Stimulated activated naive CD8-positive, alpha-beta T cell treated with anti-CD3 and anti-CD28 coated beads, Interleukin-15, Interleukin-2, amounts not matched to agents 100 ng/mL and 50 ng/mL, for 24 hours (primary cell): ENCODE measurements around the gene HIGD2B.
"Not testable (repeated sequence)": the region's sequence is repeated elsewhere in the genome, so short reads cannot be mapped to it uniquely, and the experiment has no call there.

ENCODE experiments used
- H3K27ac Mint-ChIP-seq: one replicate; pipeline ENCODE4 v1.8.0; 2021; ENCODE audit warnings: mild to moderate bottlenecking, mixed read lengths
- H3K27me3 Mint-ChIP-seq: one replicate; pipeline ENCODE4 v1.8.0; 2021; ENCODE audit warnings: mixed read lengths
- H3K36me3 Mint-ChIP-seq: one replicate; pipeline ENCODE4 v1.8.0; 2021; ENCODE audit warnings: low read depth, mixed read lengths
- H3K4me1 Mint-ChIP-seq: one replicate; pipeline ENCODE4 v1.8.0; 2021; ENCODE audit warnings: low read depth, mixed read lengths
- H3K4me3 Mint-ChIP-seq: one replicate; pipeline ENCODE4 v1.8.0; 2021; ENCODE audit warnings: mild to moderate bottlenecking, mixed read lengths
- H3K9me3 Mint-ChIP-seq: one replicate; pipeline ENCODE4 v1.8.0; 2021; ENCODE audit warnings: mixed read lengths

Gene HIGD2B

GRCh38 chr15:72685925-72686794, at the start of gene HIGD2B, which contains the start of gene BBS4:
TSS of gene HIGD2B (minus strand) at chr15:72686182. CDS start at chr15:72676374, 9,808 bp downstream.
TSS of gene BBS4 (plus strand) at chr15:72686207. CDS start at chr15:72686228, 21 bp downstream.
- no peaks in the 10 kb centered on the region for H3K27me3 Mint-ChIP-seq
- H3K4me3 Mint-ChIP-seq = peak within 1 kb of the TSS; percentile 91
- H3K27ac Mint-ChIP-seq = peak within 1 kb of the TSS; percentile 97
- H3K4me1 Mint-ChIP-seq = peaks cover 16% of the 10 kb centered on the region
- no peaks in the 10 kb centered on the region for H3K9me3 Mint-ChIP-seq
- no peaks in the 10 kb centered on the region for H3K36me3 Mint-ChIP-seq

- Mint-ChIP-seq H3K4me1 (peaks cover 13% of the 10 kb centered on the region), H3K36me3 (peaks cover 51% of the 10 kb centered on the region), H3K27ac (no peak overlapping the region), H3K4me3 (no peak overlapping the region), H3K9me3 (no peaks in the 10 kb centered on the region), H3K27me3 (no peaks in the 10 kb centered on the region)
Observed at GRCh38 chr15:72735111-72735510, 49.1 kb upstream of the HIGD2B start.

DNA sequence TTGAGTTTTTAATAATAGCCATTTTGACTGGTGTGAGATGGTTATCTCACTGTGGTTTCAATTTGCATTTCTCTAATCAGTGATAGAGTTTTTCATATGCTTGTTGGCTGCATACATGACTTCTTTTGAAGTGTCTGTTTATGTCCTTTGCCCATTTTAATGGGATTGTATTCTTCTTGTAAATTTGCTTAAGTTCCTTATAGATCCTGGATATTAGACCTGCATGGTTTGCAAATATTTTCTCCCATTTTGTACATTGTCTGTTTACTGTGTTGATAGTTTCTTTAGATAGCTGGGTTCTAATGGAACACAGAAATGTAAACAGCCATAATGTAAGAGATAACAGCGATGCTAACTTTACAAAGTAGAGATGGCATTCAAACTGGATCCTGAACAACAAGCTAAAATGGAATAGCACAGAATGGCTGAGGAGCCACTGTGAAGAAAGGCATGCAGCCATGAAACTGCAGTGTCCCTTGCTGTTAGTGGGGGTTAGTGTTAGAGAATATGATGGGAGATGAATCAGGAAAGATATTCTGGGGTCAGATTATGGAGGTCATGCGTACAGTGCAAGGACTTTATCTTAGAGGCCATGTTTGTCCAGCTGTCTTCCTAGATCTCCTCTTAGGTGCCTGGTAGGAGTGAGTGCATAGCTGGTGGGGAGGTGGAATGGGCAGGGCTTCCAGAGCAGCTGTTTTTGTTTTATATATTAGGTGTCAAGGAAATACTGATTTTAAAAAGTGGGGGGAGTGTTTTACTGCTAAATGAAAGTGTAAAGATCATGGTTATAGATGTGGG, 48.2 kb upstream of the HIGD2B start:
- Mint-ChIP-seq H3K4me3 (no peak overlapping the region), H3K9me3 (no peaks in the 10 kb centered on the region), H3K36me3 (peaks cover 42% of the 10 kb centered on the region), H3K27me3 (no peaks in the 10 kb centered on the region), H3K4me1 (peaks cover 4% of the 10 kb centered on the region), H3K27ac (no peak overlapping the region)

- Mint-ChIP-seq H3K27me3 (no peaks in the 10 kb centered on the region), H3K27ac (no peak overlapping the region), H3K4me3 (no peak overlapping the region), H3K9me3 (no peaks in the 10 kb centered on the region), H3K36me3 (peaks cover 30% of the 10 kb centered on the region), H3K4me1 (no peaks in the 10 kb centered on the region)
Observed at GRCh38 chr15:72732516-72732915, 46.5 kb upstream of the HIGD2B start.

GRCh38 chr15:72732086-72732485, 46.1 kb upstream of the HIGD2B start:
- H3K4me1 Mint-ChIP-seq = no peaks in the 10 kb centered on the region
- H3K27me3 Mint-ChIP-seq = no peaks in the 10 kb centered on the region
- no peaks in the 10 kb centered on the region for H3K9me3 Mint-ChIP-seq
- no peak overlapping the region for H3K27ac Mint-ChIP-seq
- H3K4me3 Mint-ChIP-seq = no peak overlapping the region
- H3K36me3 Mint-ChIP-seq = peaks cover 26% of the 10 kb centered on the region

DNA sequence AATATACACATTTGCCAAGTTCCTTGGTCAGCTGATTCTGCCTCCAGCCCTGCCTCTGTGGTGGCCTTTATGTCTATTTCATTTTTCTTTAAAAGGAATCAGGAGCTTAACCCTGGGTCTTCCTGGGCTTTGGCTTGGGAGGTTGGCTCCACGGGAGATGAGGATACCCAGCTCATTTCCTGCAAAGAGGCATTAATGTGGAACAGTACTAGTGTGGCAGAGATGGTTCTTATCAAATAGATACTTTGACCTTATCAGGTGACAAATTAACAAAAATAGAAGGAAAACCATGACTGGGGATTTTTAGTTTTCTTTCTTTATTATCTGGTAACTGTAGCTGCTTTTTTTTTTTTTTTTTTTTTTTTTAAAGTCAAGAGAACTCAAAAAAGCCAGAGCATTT, 42.8 kb upstream of the HIGD2B start:
- H3K27ac Mint-ChIP-seq = no peak overlapping the region
- H3K9me3 Mint-ChIP-seq = no peaks in the 10 kb centered on the region
- H3K36me3 Mint-ChIP-seq = peaks cover 18% of the 10 kb centered on the region
- no peak overlapping the region for H3K4me3 Mint-ChIP-seq
- H3K4me1 Mint-ChIP-seq = no peaks in the 10 kb centered on the region
- no peaks in the 10 kb centered on the region for H3K27me3 Mint-ChIP-seq

DNA sequence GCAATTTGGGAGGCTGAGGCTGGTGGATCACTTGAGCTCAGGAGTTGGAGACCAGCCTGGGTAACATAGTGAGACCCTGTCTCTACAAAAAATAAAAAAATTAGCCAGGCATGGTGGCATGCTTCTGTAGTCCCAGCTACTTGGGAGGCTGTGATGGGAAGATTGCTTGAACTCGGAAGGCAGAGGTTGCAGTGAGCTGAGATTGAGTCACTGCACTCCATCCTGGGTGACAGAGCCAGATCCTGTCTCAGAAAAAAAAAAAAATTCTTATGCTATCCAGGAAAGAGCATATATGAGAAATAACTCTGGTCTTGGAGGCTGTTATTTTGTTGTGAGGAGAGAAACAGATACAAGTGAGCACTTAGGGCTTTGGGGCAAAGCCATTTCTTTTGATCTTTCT, 42.3 kb upstream of the HIGD2B start:
- H3K27ac Mint-ChIP-seq, H3K9me3 Mint-ChIP-seq, H3K27me3 Mint-ChIP-seq, H3K4me3 Mint-ChIP-seq, H3K4me1 Mint-ChIP-seq: not testable (repeated sequence)
- H3K36me3 Mint-ChIP-seq = peaks cover 15% of the 10 kb centered on the region

- Mint-ChIP-seq H3K27me3 (no peaks in the 10 kb centered on the region), H3K9me3 (no peaks in the 10 kb centered on the region), H3K4me3 (no peak overlapping the region), H3K4me1 (no peaks in the 10 kb centered on the region), H3K36me3 (peaks cover 13% of the 10 kb centered on the region), H3K27ac (no peak overlapping the region)
Observed at GRCh38 chr15:72727154-72727553, 41.2 kb upstream of the HIGD2B start.

- H3K27ac Mint-ChIP-seq, H3K27me3 Mint-ChIP-seq, H3K4me3 Mint-ChIP-seq, H3K36me3 Mint-ChIP-seq, H3K4me1 Mint-ChIP-seq, H3K9me3 Mint-ChIP-seq: not testable (repeated sequence)
Observed at GRCh38 chr15:72725851-72726250, 39.9 kb upstream of the HIGD2B start.

DNA sequence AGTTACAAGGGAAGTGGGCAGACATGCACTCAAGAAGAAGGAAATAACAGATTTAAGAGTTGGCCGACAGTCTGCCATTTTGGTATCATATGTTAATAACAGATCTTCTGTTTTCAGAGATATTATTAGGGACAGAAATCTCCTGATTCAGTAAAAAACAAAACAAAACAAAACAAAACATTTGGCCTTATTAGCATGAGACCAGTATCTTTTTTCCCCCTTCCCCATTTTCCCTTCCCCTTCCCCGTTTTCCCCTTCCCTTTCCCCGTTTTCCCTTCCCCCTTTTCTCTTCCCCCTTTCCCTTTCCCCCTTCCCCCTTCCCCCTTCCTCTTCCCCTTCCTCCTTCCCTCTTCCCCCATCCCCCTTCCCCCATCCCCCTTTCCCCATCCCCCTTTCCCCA, 39.5 kb upstream of the HIGD2B start:
- Mint-ChIP-seq H3K4me3 (no peak overlapping the region), H3K4me1 (no peaks in the 10 kb centered on the region), H3K36me3 (peaks cover 4% of the 10 kb centered on the region), H3K27me3 (no peaks in the 10 kb centered on the region), H3K9me3 (no peaks in the 10 kb centered on the region), H3K27ac (no peak overlapping the region)

- Mint-ChIP-seq H3K9me3 (no peaks in the 10 kb centered on the region), H3K27me3 (no peaks in the 10 kb centered on the region), H3K4me3 (no peak overlapping the region), H3K36me3 (peaks cover 4% of the 10 kb centered on the region), H3K4me1 (no peaks in the 10 kb centered on the region), H3K27ac (no peak overlapping the region)
Observed at GRCh38 chr15:72724028-72724427, 38.0 kb upstream of the HIGD2B start.

DNA sequence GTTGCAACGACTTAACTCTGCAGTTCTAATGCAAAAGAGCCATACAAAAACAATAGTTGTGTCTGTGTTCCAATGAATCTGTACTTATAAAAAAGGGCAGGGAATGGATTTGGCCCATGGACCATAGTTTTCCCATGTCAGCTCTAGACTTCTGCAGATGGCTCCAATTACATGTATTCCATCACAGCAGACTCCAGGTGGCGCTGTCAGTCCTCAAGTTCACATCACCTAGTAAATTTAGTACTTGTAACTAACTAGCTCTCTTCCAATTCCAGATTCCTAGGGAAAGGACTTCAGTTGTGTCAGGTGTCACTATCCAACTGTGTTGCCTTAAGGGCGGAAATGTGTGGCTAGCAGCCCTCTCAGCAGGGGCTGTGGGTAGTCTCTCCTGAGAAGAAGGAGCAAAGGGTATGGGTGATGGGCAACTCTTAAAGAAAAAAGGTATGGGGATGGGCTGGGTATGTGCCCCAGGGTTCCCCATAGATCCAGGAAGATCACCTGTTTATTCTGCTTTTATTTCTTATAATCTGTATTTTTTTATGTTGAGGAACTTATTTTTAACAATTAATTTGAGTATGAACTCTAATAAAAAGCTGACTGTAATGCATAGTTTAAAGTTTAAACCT, 36.2 kb upstream of the HIGD2B start:
- Mint-ChIP-seq H3K4me1 (no peaks in the 10 kb centered on the region), H3K4me3 (no peak overlapping the region), H3K36me3 (peaks cover 18% of the 10 kb centered on the region), H3K27me3 (no peaks in the 10 kb centered on the region), H3K9me3 (no peaks in the 10 kb centered on the region), H3K27ac (no peak overlapping the region)

- peaks cover 18% of the 10 kb centered on the region for H3K36me3 Mint-ChIP-seq
- H3K4me3 Mint-ChIP-seq, H3K27ac Mint-ChIP-seq, H3K27me3 Mint-ChIP-seq, H3K9me3 Mint-ChIP-seq, H3K4me1 Mint-ChIP-seq: not testable (repeated sequence)
Observed at GRCh38 chr15:72708551-72709303, 22.7 kb upstream of the HIGD2B start.

- H3K9me3 Mint-ChIP-seq = no peaks in the 10 kb centered on the region
- H3K4me3 Mint-ChIP-seq = no peak overlapping the region
- no peaks in the 10 kb centered on the region for H3K27me3 Mint-ChIP-seq
- H3K4me1 Mint-ChIP-seq = peaks cover 3% of the 10 kb centered on the region
- no peak overlapping the region for H3K27ac Mint-ChIP-seq
- peaks cover 11% of the 10 kb centered on the region for H3K36me3 Mint-ChIP-seq
Observed at GRCh38 chr15:72706266-72706665, 20.3 kb upstream of the HIGD2B start.
